Measurements from ENCODE around the gene COQ2.

Gene COQ2

GRCh38 chr4:83320548-83320947 lies 36.0 kb upstream of the COQ2 start:
- H3K27me3 ChIP-seq (ENCODE audit: control insufficient read depth, low read length), result peaks cover 6% of the 10 kb centered on the region; the same call in 1 of the 2 replicates
- no peaks in the 10 kb centered on the region for H3K4me1 ChIP-seq (ENCODE audit: control insufficient read depth, low read length)
- H3K9me2 ChIP-seq (replicated peaks; ENCODE audit: control insufficient read depth, low read length), result no peaks in the 10 kb centered on the region
- no peaks in the 10 kb centered on the region for H3F3A ChIP-seq (ENCODE audit: control insufficient read depth, insufficient read depth)
- no peak for TF ChIP-seq EZH2phosphoT487 (IDR thresholded peaks at IDR 0.05; ENCODE audit: borderline replicate concordance, low read length)
- no peak for TF ChIP-seq CTCF (IDR thresholded peaks at IDR 0.05; ENCODE audit: low read depth, low read length, poor library complexity, severe bottlenecking)
- no peaks in the 10 kb centered on the region for H3K79me2 ChIP-seq (ENCODE audit: control insufficient read depth, low read length)
- H3K9me3 ChIP-seq (ENCODE audit: control insufficient read depth, insufficient read depth, low read length), result no peaks in the 10 kb centered on the region
- H4K20me1 ChIP-seq (ENCODE audit: control insufficient read depth, insufficient read depth, low read depth, low read length), result no peaks in the 10 kb centered on the region
- H3K36me3 ChIP-seq (ENCODE audit: control insufficient read depth, low read length), result no peaks in the 10 kb centered on the region
- H3K27ac ChIP-seq (ENCODE audit: low read depth, low read length), result no peak overlapping the region
- no peak overlapping the region for H3K4me3 ChIP-seq (ENCODE audit: low read length)
- H3K4me2 ChIP-seq (ENCODE audit: low read length), result no peak overlapping the region

GRCh38 chr4:83318666-83319065 lies 34.1 kb upstream of the COQ2 start:
- no peaks in the 10 kb centered on the region for H3F3A ChIP-seq (ENCODE audit: control insufficient read depth, insufficient read depth)
- H3K9me2 ChIP-seq (replicated peaks; ENCODE audit: control insufficient read depth, low read length), result no peaks in the 10 kb centered on the region
- no peak overlapping the region for H3K27ac ChIP-seq (ENCODE audit: low read depth, low read length)
- no peaks in the 10 kb centered on the region for H4K20me1 ChIP-seq (ENCODE audit: control insufficient read depth, insufficient read depth, low read depth, low read length)
- no peaks in the 10 kb centered on the region for H3K4me1 ChIP-seq (ENCODE audit: control insufficient read depth, low read length)
- no peaks in the 10 kb centered on the region for H3K36me3 ChIP-seq (ENCODE audit: control insufficient read depth, low read length)
- no peaks in the 10 kb centered on the region for H3K79me2 ChIP-seq (ENCODE audit: control insufficient read depth, low read length)
- H3K27me3 ChIP-seq (ENCODE audit: control insufficient read depth, low read length), result peaks cover 3% of the 10 kb centered on the region; the same call in 1 of the 2 replicates
- no peaks in the 10 kb centered on the region for H3K9me3 ChIP-seq (ENCODE audit: control insufficient read depth, insufficient read depth, low read length)
- TF ChIP-seq EZH2phosphoT487 (IDR thresholded peaks at IDR 0.05; ENCODE audit: borderline replicate concordance, low read length) (no peak), CTCF (IDR thresholded peaks at IDR 0.05; ENCODE audit: low read depth, low read length, poor library complexity, severe bottlenecking) (no peak)
- no peak overlapping the region for H3K4me2 ChIP-seq (ENCODE audit: low read length)
- no peak overlapping the region for H3K4me3 ChIP-seq (ENCODE audit: low read length)

GRCh38 chr4:83317671-83318070 lies 33.1 kb upstream of the COQ2 start:
- Histone ChIP-seq H3K4me2 (ENCODE audit: low read length) (no peak overlapping the region), H3K9me3 (ENCODE audit: control insufficient read depth, insufficient read depth, low read length) (no peaks in the 10 kb centered on the region), H3K4me1 (ENCODE audit: control insufficient read depth, low read length) (no peaks in the 10 kb centered on the region), H3K9me2 (replicated peaks; ENCODE audit: control insufficient read depth, low read length) (no peaks in the 10 kb centered on the region), H3K27ac (ENCODE audit: low read depth, low read length) (no peak overlapping the region), H3K79me2 (ENCODE audit: control insufficient read depth, low read length) (no peaks in the 10 kb centered on the region), H3F3A (ENCODE audit: control insufficient read depth, insufficient read depth) (no peaks in the 10 kb centered on the region), H4K20me1 (ENCODE audit: control insufficient read depth, insufficient read depth, low read depth, low read length) (no peaks in the 10 kb centered on the region), H3K36me3 (ENCODE audit: control insufficient read depth, low read length) (no peaks in the 10 kb centered on the region), H3K27me3 (ENCODE audit: control insufficient read depth, low read length) (no peaks in the 10 kb centered on the region; the same call in 1 of the 2 replicates), H3K4me3 (ENCODE audit: low read length) (no peak overlapping the region)
- no peak for TF ChIP-seq EZH2phosphoT487 (IDR thresholded peaks at IDR 0.05; ENCODE audit: borderline replicate concordance, low read length)
- no peak for TF ChIP-seq CTCF (IDR thresholded peaks at IDR 0.05; ENCODE audit: low read depth, low read length, poor library complexity, severe bottlenecking)
